Testis (tissue), 2 donors: ENCODE measurements around the gene CHST3.

ENCODE experiments used
- POLR2A ChIP-seq: fragments of 450-650 bp; IDR thresholded peaks from one replicate; pipeline ENCODE4 v1.6.1; 2017; ENCODE audit warnings: antibody characterized with exemption, mild to moderate bottlenecking, moderate library complexity
- TF ChIP-seq, protein P1 (sequence below), 3 experiments: fragments of 450-650 bp in 2 of 3; fragments of 200-600 bp in 1 of 3; sonication (generic) in 1 of 3; IDR thresholded peaks; one replicate each; pipeline ENCODE4 v1.5.1; 2016 to 2019; ENCODE audit warnings: antibody characterized with exemption in 3 of 3, mild to moderate bottlenecking in 2 of 3, moderate library complexity in 1 of 3

DNA sequence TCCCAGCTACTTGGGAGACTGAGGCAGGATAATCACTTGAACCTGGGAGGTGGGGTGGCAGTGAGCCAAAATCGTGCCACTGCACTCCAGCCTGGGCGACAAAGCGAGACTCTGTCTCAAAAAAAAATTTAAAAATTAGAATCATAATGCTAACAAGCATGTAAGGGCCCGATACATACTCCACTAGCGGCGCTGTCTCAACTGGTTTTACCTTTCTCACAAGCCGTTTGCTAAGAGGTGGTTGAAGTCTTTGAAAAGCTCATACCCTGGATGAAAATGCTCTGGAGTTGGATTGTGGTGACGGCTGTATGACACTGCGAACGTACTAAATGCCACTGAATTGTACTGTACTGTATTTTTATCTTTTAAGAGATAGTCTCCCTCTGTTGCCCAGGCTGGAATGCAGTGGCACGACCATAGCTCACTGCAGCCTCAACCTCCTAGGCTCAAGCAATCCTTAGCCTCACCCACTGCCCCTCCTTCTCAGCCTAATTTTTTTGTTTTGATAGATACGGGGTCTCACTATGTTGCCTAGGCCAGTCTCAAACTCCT, 94.2 kb downstream of the CHST3 start:
- TF ChIP-seq, protein P1, sequence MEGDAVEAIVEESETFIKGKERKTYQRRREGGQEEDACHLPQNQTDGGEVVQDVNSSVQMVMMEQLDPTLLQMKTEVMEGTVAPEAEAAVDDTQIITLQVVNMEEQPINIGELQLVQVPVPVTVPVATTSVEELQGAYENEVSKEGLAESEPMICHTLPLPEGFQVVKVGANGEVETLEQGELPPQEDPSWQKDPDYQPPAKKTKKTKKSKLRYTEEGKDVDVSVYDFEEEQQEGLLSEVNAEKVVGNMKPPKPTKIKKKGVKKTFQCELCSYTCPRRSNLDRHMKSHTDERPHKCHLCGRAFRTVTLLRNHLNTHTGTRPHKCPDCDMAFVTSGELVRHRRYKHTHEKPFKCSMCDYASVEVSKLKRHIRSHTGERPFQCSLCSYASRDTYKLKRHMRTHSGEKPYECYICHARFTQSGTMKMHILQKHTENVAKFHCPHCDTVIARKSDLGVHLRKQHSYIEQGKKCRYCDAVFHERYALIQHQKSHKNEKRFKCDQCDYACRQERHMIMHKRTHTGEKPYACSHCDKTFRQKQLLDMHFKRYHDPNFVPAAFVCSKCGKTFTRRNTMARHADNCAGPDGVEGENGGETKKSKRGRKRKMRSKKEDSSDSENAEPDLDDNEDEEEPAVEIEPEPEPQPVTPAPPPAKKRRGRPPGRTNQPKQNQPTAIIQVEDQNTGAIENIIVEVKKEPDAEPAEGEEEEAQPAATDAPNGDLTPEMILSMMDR (IDR thresholded peaks at IDR 0.05), result no peak
- TF ChIP-seq POLR2A, result no peak
